Esophagus muscularis mucosa (tissue), 4 donors: ENCODE results near the gene SLC23A3. TPM values are rescaled to one million over a fixed set of nuclear protein-coding genes. Genes with fewer than 3 reads are reported as not detected.

Source experiments
- DNase-seq: peaks from one replicate; pipeline ENCODE4 v3.0.0-alpha.2; 2017; ENCODE audit errors: extremely low spot score
- H3K27ac ChIP-seq, 4 donors: fragments of 200-600 bp; sonication (generic); replicated peaks in 1 of 4; 1 replicate in 3 of 4; 2 replicates in 1 of 4; pipeline ENCODE4 v1.5.1; 2016 to 2019; ENCODE audit warnings: mild to moderate bottlenecking in 1 of 4
- H3K27me3 ChIP-seq, 4 donors: fragments of 200-600 bp; sonication (generic); one replicate each; pipeline versions ENCODE4 v1.5.1 to v1.6.0; 2016 to 2019
- H3K36me3 ChIP-seq, 4 donors: fragments of 200-600 bp; sonication (generic); one replicate each; pipeline ENCODE4 v1.5.1; 2016 to 2019
- H3K4me1 ChIP-seq, 4 donors: fragments of 200-600 bp; sonication (generic); one replicate each; pipeline ENCODE4 v1.5.1; 2016 to 2019
- H3K4me3 ChIP-seq, 4 donors: fragments of 200-600 bp; sonication (generic); 1 replicate in 2 of 4; 2 replicates in 2 of 4; pipeline ENCODE4 v1.5.1; 2016 to 2019; ENCODE audit warnings: mild to moderate bottlenecking in 4 of 4, moderate library complexity in 1 of 4
- H3K9me3 ChIP-seq, 4 donors: fragments of 200-600 bp; sonication (generic); 1 replicate in 3 of 4; 2 replicates in 1 of 4; pipeline ENCODE4 v1.5.1; 2016 to 2019
- CTCF ChIP-seq, 3 experiments: fragments of 200-600 bp in 2 of 3; fragments of 450-650 bp in 1 of 3; sonication (generic) in 2 of 3; IDR thresholded peaks; one replicate each; pipeline ENCODE4 v1.5.1; 2017 to 2019; ENCODE audit warnings: antibody characterized with exemption in 3 of 3, mild to moderate bottlenecking in 2 of 3, moderate library complexity in 1 of 3
- EP300 ChIP-seq: sonication (generic); formaldehyde crosslinking; IDR thresholded peaks from one replicate; pipeline ENCODE4 v1.6.1; 2017; ENCODE audit warnings: antibody characterized with exemption
- POLR2A ChIP-seq: fragments of 450-650 bp; IDR thresholded peaks from one replicate; pipeline ENCODE4 v1.6.1; 2017; ENCODE audit warnings: antibody characterized with exemption, moderate library complexity, mild to moderate bottlenecking, low read depth
- POLR2AphosphoS5 ChIP-seq, 2 donors: sonication (generic); formaldehyde crosslinking; IDR thresholded peaks; one replicate each; pipeline ENCODE4 v1.6.1; 2017; ENCODE audit warnings: antibody characterized with exemption in 2 of 2
- WGBS: methylation state at CpG from one replicate; pipeline ENCODE4 v1.1.5; 2018; 5-methylcytosine and 5-hydroxymethylcytosine counted together
- intact Hi-C: fragments of 100-400 bp; cut with DNase I; formaldehyde crosslinking; loops from one replicate; pipeline ENCODE4 v1.15.1; 2023
- total RNA-seq, 4 donors: library from RNA; depleted of rRNA; stranded (reverse); fragments of >200 nt; gene quantifications; one replicate each; pipeline versions ENCODE4 v1.1.0 to v1.2.1, GENCODE V29; 2016

The SLC23A3 gene
- total RNA-seq, 4 donors from 2014 or later = 0.23 to 0.58 (median 0.37) TPM

GRCh38 chr2:219122202-219122980 is 47.4 kb downstream of the SLC23A3 start:
- Histone ChIP-seq H3K4me3 (no peak overlapping the region), H3K27me3 (no peaks in the 10 kb centered on the region), H3K9me3 (no peaks in the 10 kb centered on the region), H3K4me1 (peaks cover 0 to 10% (median 4%) of the 10 kb centered on the region in 4 donors), H3K36me3 (no peaks in the 10 kb centered on the region), H3K27ac (no peak overlapping the region)
- no peak for TF ChIP-seq EP300
- TF ChIP-seq POLR2AphosphoS5 (IDR thresholded peaks at IDR 0.05) = no peak
- no peak for TF ChIP-seq POLR2A
- no peak for TF ChIP-seq CTCF (IDR thresholded peaks at IDR 0.05)
- intact Hi-C loops = loop anchor here (5.0 kb wide), 1 partner anchor 60 kb away; the partner anchor contains the start of gene IHH
- no peak for DNase-seq
- WGBS = 91% methylated on average over 5 of the region's 5 CpGs

- no peak overlapping the region for H3K4me3 ChIP-seq
- no peaks in the 10 kb centered on the region for H3K9me3 ChIP-seq
- no peaks in the 10 kb centered on the region for H3K36me3 ChIP-seq
- H3K4me1 ChIP-seq = peaks cover 0 to 10% (median 2%) of the 10 kb centered on the region in 4 donors
- no peak overlapping the region for H3K27ac ChIP-seq
- H3K27me3 ChIP-seq = no peaks in the 10 kb centered on the region
- intact Hi-C loops = loop anchor here (5.0 kb wide), 1 partner anchor 58 kb away; the partner anchor contains the start of gene IHH
- DNase-seq = no peak
- TF ChIP-seq EP300 (no peak), POLR2AphosphoS5 (IDR thresholded peaks at IDR 0.05) (no peak), CTCF (IDR thresholded peaks at IDR 0.05) (no peak), POLR2A (no peak)
Measured at GRCh38 chr2:219120082-219120481, 49.7 kb downstream of the SLC23A3 start.

GRCh38 chr2:219119422-219120043 is 50.3 kb downstream of the SLC23A3 start:
- no peak for DNase-seq
- WGBS = 59% methylated on average over 7 of the region's 7 CpGs
- no peak overlapping the region for H3K27ac ChIP-seq
- H3K36me3 ChIP-seq = no peaks in the 10 kb centered on the region
- H3K27me3 ChIP-seq = no peaks in the 10 kb centered on the region
- intact Hi-C loops = loop anchor here (5.0 kb wide), 1 partner anchor 57 kb away; the partner anchor contains the start of gene IHH
- peak; percentile 55 to 71 (median 62) for TF ChIP-seq CTCF (IDR thresholded peaks at IDR 0.05)
- TF ChIP-seq POLR2AphosphoS5 (IDR thresholded peaks at IDR 0.05) = no peak
- H3K4me3 ChIP-seq = no peak overlapping the region
- no peaks in the 10 kb centered on the region for H3K9me3 ChIP-seq
- peaks cover 0 to 5% (median 1%) of the 10 kb centered on the region in 4 donors for H3K4me1 ChIP-seq

- H3K27ac ChIP-seq = no peak overlapping the region
- WGBS = 77% methylated on average over 12 of the region's 12 CpGs
- H3K4me1 ChIP-seq = no peaks in the 10 kb centered on the region
- no peaks in the 10 kb centered on the region for H3K9me3 ChIP-seq
- intact Hi-C loops = no loop called here
- no peak for DNase-seq
- H3K36me3 ChIP-seq = no peaks in the 10 kb centered on the region
- H3K4me3 ChIP-seq = no peak overlapping the region
- no peaks in the 10 kb centered on the region for H3K27me3 ChIP-seq
- no peak for TF ChIP-seq POLR2A
- TF ChIP-seq POLR2AphosphoS5 (IDR thresholded peaks at IDR 0.05) = no peak
- TF ChIP-seq EP300 = no peak
- no peak for TF ChIP-seq CTCF (IDR thresholded peaks at IDR 0.05)
Measured at GRCh38 chr2:219118504-219118903, 51.3 kb downstream of the SLC23A3 start.
